OCI-LY1 (cell line): ENCODE data around the gene VIPR2.
"Not testable (repeated sequence)": the region's sequence is repeated elsewhere in the genome, so short reads cannot be mapped to it uniquely, and the experiment has no call there.

Source experiments
- H2AFZ ChIP-seq: fragments of 200-600 bp; sonication (generic), shearing (Covaris generic); 2 replicates; pipeline ENCODE4 v1.6.0; 2014; ENCODE audit warnings: antibody characterized with exemption, mild to moderate bottlenecking, low read length
- H3F3A ChIP-seq: fragments of 200-600 bp; sonication (generic), shearing (Covaris generic); 2 replicates; pipeline ENCODE4 v1.6.0; 2014; ENCODE audit warnings: mild to moderate bottlenecking, antibody characterized with exemption, low read length, moderate library complexity; ENCODE audit not compliant: insufficient read depth
- H3K27ac ChIP-seq: fragments of 200-600 bp; sonication (generic); 2 replicates; pipeline ENCODE4 v1.5.1; 2014; ENCODE audit warnings: low read length, mixed run types, mild to moderate bottlenecking, low read depth; ENCODE audit not compliant: poor library complexity, severe bottlenecking
- H3K27me3 ChIP-seq: fragments of 200-600 bp; sonication (generic); 2 replicates; pipeline ENCODE4 v1.6.0; 2014; ENCODE audit warnings: antibody characterized with exemption, mild to moderate bottlenecking, low read length, moderate library complexity; ENCODE audit not compliant: insufficient read depth
- H3K36me3 ChIP-seq: fragments of 200-600 bp; sonication (generic); 2 replicates; pipeline ENCODE4 v1.6.1; 2014; ENCODE audit warnings: mild to moderate bottlenecking, antibody characterized with exemption, low read length, moderate library complexity, mixed read lengths; ENCODE audit not compliant: insufficient read depth
- H3K4me1 ChIP-seq: fragments of 200-600 bp; sonication (generic); 2 replicates; pipeline ENCODE4 v1.5.1; 2014; ENCODE audit warnings: mild to moderate bottlenecking, low read length, moderate library complexity; ENCODE audit not compliant: insufficient read depth, severe bottlenecking
- H3K4me2 ChIP-seq: fragments of 200-600 bp; sonication (generic), shearing (Covaris generic); 2 replicates; pipeline ENCODE4 v1.6.1; 2014; ENCODE audit warnings: low read length
- H3K4me3 ChIP-seq: fragments of 200-600 bp; sonication (generic); 2 replicates; pipeline ENCODE4 v1.5.1; 2014; ENCODE audit warnings: low read length, low read depth, mild to moderate bottlenecking, mixed read lengths; ENCODE audit not compliant: poor library complexity, severe bottlenecking
- H3K79me2 ChIP-seq: fragments of 200-600 bp; shearing (Covaris generic); 2 replicates; pipeline ENCODE4 v1.6.1; 2016; ENCODE audit warnings: mixed run types, low read length, mixed read lengths; ENCODE audit not compliant: insufficient read depth
- H3K9ac ChIP-seq: fragments of 200-600 bp; sonication (generic), shearing (Covaris generic); 2 replicates; pipeline ENCODE4 v1.6.1; 2014; ENCODE audit warnings: mild to moderate bottlenecking, low read length, mixed read lengths
- H3K9me2 ChIP-seq: fragments of 200-600 bp; sonication (generic), shearing (Covaris generic); 2 replicates; pipeline ENCODE4 v1.6.1; 2014; ENCODE audit warnings: low read depth, mild to moderate bottlenecking, low read length, mixed read lengths
- H3K9me3 ChIP-seq: fragments of 200-600 bp; shearing (Covaris generic); 2 replicates; pipeline ENCODE4 v1.6.1; 2014; ENCODE audit warnings: low read length, mixed read lengths
- H4K20me1 ChIP-seq: fragments of 200-600 bp; sonication (generic), shearing (Covaris generic); 2 replicates; pipeline ENCODE4 v1.6.0; 2016; ENCODE audit warnings: mild to moderate bottlenecking, low read length; ENCODE audit not compliant: insufficient read depth
- EZH2 ChIP-seq: fragments of 200-600 bp; sonication (generic), shearing (Covaris generic); IDR thresholded peaks from 2 replicates; pipeline ENCODE4 v1.8.0; 2017; ENCODE audit warnings: borderline replicate concordance, mixed run types, mild to moderate bottlenecking, antibody characterized with exemption, low read length, moderate library complexity, mixed read lengths
- TF ChIP-seq, protein P1 (sequence below): fragments of 200-600 bp; sonication (generic), shearing (Covaris generic); IDR thresholded peaks from 2 replicates; pipeline ENCODE4 v1.5.1; 2017; ENCODE audit warnings: mild to moderate bottlenecking, antibody characterized with exemption, low read length, moderate library complexity, mixed read lengths

VIPR2 gene

DNA sequence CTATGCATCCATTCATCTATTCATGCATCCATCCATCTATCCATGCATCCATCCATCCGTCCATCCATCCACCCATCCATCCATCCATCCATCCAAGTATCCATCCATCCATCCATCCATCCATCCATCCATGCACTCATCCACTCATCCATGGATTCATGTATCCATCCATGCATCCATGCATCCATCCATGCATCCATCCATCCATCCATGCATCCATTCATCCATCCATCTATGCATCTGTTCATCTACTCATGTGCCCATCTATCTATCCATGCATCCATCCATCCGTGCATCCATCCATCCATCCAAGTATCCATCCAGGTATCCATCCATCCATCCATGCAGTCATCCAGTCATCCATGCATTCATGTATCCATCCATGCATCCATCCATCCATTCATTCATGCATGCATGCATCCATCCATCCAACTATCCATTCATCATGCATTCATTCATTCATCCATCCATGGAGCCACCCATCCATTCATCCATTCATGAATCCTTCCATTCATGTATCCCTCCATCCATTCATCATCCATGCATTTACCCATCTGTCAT is 156.3 kb downstream of the VIPR2 start:
- TF ChIP-seq, protein P1, sequence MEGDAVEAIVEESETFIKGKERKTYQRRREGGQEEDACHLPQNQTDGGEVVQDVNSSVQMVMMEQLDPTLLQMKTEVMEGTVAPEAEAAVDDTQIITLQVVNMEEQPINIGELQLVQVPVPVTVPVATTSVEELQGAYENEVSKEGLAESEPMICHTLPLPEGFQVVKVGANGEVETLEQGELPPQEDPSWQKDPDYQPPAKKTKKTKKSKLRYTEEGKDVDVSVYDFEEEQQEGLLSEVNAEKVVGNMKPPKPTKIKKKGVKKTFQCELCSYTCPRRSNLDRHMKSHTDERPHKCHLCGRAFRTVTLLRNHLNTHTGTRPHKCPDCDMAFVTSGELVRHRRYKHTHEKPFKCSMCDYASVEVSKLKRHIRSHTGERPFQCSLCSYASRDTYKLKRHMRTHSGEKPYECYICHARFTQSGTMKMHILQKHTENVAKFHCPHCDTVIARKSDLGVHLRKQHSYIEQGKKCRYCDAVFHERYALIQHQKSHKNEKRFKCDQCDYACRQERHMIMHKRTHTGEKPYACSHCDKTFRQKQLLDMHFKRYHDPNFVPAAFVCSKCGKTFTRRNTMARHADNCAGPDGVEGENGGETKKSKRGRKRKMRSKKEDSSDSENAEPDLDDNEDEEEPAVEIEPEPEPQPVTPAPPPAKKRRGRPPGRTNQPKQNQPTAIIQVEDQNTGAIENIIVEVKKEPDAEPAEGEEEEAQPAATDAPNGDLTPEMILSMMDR = no peak
- no peak for TF ChIP-seq EZH2
- Histone ChIP-seq H3K4me3 (no peak overlapping the region), H3K27me3 (no peaks in the 10 kb centered on the region; the same call in 1 of the 2 replicates), H3K4me1 (no peaks in the 10 kb centered on the region), H3K79me2 (no peaks in the 10 kb centered on the region), H3K9me2 (no peaks in the 10 kb centered on the region), H3K9me3 (peaks cover 6% of the 10 kb centered on the region), H3K9ac (no peak overlapping the region), H3K4me2 (no peak overlapping the region), H4K20me1 (no peaks in the 10 kb centered on the region), H3K36me3 (no peaks in the 10 kb centered on the region), H3F3A (no peaks in the 10 kb centered on the region), H2AFZ (no peak overlapping the region), H3K27ac (no peak overlapping the region)

DNA sequence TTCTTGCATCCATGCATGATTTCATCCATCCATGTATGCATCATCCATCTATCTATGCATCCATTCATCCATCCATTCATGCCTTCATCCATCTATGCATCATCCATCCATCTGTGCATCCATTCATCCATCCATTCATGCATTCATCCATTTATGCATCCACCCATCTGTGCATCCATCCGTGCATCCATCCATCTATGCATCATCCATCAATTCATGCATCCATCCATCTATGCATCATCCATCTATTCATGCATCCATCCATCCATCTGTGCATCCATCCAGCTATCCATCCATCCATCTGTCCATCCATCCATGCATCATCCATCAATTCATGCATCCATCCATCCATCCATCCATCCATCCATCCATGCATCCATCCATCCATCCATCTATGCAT is 157.0 kb downstream of the VIPR2 start:
- H3K27ac ChIP-seq = no peak overlapping the region
- no peaks in the 10 kb centered on the region for H3K79me2 ChIP-seq
- peaks cover 12% of the 10 kb centered on the region for H3K9me3 ChIP-seq
- H3K27me3 ChIP-seq = no peaks in the 10 kb centered on the region; the same call in 1 of the 2 replicates
- H3K4me3 ChIP-seq = no peak overlapping the region
- H3F3A ChIP-seq = no peaks in the 10 kb centered on the region
- no peaks in the 10 kb centered on the region for H3K9me2 ChIP-seq
- H3K9ac ChIP-seq = no peak overlapping the region
- TF ChIP-seq, protein P1 = no peak
- no peak for TF ChIP-seq EZH2
- H3K4me1 ChIP-seq = no peaks in the 10 kb centered on the region
- no peak overlapping the region for H3K4me2 ChIP-seq
- H3K36me3 ChIP-seq = no peaks in the 10 kb centered on the region
- no peak overlapping the region for H2AFZ ChIP-seq
- H4K20me1 ChIP-seq = no peaks in the 10 kb centered on the region

DNA sequence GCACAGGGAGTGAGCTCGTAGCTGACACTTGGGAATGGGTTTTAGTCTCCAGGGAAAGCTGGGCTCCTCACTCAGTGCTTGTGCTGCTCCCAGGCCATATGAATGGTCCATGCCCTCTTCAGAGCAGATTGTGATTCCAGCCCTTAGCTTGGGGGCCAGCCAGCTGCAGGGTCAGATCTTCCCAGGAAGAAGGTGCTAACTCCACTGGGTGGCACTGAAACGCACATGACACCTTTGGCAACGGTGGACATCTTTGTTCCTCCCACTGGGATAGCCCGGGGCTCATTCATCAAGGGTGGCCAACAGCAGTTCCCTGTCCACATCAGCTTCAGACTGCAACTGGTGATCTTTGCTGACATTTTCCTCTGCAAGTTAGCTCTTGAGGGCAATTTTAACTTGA is 159.1 kb downstream of the VIPR2 start:
- Histone ChIP-seq H3K4me2 (no peak overlapping the region), H3K36me3 (no peaks in the 10 kb centered on the region), H3F3A (no peaks in the 10 kb centered on the region), H4K20me1 (no peaks in the 10 kb centered on the region), H3K79me2 (no peaks in the 10 kb centered on the region), H3K9me2 (no peaks in the 10 kb centered on the region), H3K9me3 (peaks cover 27% of the 10 kb centered on the region), H3K9ac (no peak overlapping the region), H2AFZ (no peak overlapping the region), H3K27me3 (no peaks in the 10 kb centered on the region; the same call in 1 of the 2 replicates), H3K27ac (no peak overlapping the region), H3K4me1 (no peaks in the 10 kb centered on the region), H3K4me3 (no peak overlapping the region)
- TF ChIP-seq EZH2 = no peak
- TF ChIP-seq, protein P1 = no peak

GRCh38 chr7:158984007-158984406 is 160.7 kb downstream of the VIPR2 start:
- H4K20me1 ChIP-seq, H3K4me3 ChIP-seq, H3K4me1 ChIP-seq, H3K27me3 ChIP-seq, H3K9ac ChIP-seq, H3K79me2 ChIP-seq, H3K27ac ChIP-seq, H2AFZ ChIP-seq, H3K9me2 ChIP-seq, H3K4me2 ChIP-seq, H3K36me3 ChIP-seq, H3F3A ChIP-seq: not testable (repeated sequence)
- H3K9me3 ChIP-seq = peaks cover 28% of the 10 kb centered on the region

DNA sequence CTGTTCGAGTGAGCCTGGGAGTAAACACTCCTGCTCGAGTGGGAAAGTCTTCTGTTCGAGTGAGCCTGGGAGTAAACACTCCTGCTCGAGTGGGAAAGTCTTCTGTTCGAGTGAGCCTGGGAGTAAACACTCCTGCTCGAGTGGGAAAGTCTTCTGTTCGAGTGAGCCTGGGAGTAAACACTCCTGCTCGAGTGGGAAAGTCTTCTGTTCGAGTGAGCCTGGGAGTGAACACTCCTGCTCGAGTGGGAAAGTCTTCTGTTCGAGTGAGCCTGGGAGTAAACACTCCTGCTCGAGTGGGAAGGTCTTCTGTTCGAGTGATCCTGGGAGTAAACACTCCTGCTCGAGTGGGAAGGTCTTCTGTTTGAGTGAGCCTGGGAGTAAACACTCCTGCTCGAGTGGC is 162.6 kb downstream of the VIPR2 start:
- H3F3A ChIP-seq, H3K27ac ChIP-seq, H3K36me3 ChIP-seq, H3K27me3 ChIP-seq, H3K9me2 ChIP-seq, H3K79me2 ChIP-seq, H3K4me1 ChIP-seq, H3K9ac ChIP-seq, H3K4me2 ChIP-seq, H2AFZ ChIP-seq, H4K20me1 ChIP-seq, H3K4me3 ChIP-seq: not testable (repeated sequence)
- H3K9me3 ChIP-seq = peaks cover 28% of the 10 kb centered on the region
